H9 (cell line): Measurements from ENCODE around the gene SRGAP1. TPM values are rescaled to one million over a fixed set of nuclear protein-coding genes. Genes with fewer than 3 reads are reported as not detected.

Experiments
- DNase-seq: peaks from one replicate; pipeline ENCODE4 v3.0.0-alpha.2; 2017
- H2AFZ ChIP-seq: one replicate; pipeline ENCODE4 v1.6.1; 2013; ENCODE audit warnings: mild to moderate bottlenecking, low read length, control low read depth, moderate library complexity
- H2AK5ac ChIP-seq: 2 replicates; pipeline ENCODE4 v1.6.1; 2013; ENCODE audit warnings: low read length, control low read depth, mixed read lengths; ENCODE audit not compliant: insufficient read length
- H2BK120ac ChIP-seq: one replicate; pipeline ENCODE4 v1.6.1; 2013; ENCODE audit warnings: low read depth, mild to moderate bottlenecking, low read length, control low read depth, inconsistent platforms; ENCODE audit not compliant: poor library complexity, severe bottlenecking
- H2BK12ac ChIP-seq: 2 replicates; pipeline ENCODE4 v1.6.1; 2013; ENCODE audit warnings: low read length, control low read depth, mixed read lengths, low read depth; ENCODE audit not compliant: insufficient read length
- H2BK15ac ChIP-seq: 2 replicates; pipeline ENCODE4 v1.6.1; 2013; ENCODE audit warnings: low read depth, low read length, control low read depth
- H2BK20ac ChIP-seq: one replicate; pipeline ENCODE4 v1.6.1; 2013; ENCODE audit warnings: low read depth, mild to moderate bottlenecking, low read length, control low read depth, inconsistent platforms; ENCODE audit not compliant: poor library complexity, severe bottlenecking
- H2BK5ac ChIP-seq: 2 replicates; pipeline ENCODE4 v1.6.1; 2013; ENCODE audit warnings: low read length, control low read depth, mixed read lengths; ENCODE audit not compliant: insufficient read length
- H3K14ac ChIP-seq: 2 replicates; pipeline ENCODE4 v1.6.1; 2013; ENCODE audit warnings: low read length, control low read depth; ENCODE audit not compliant: insufficient read depth
- H3K18ac ChIP-seq: 2 replicates; pipeline ENCODE4 v1.6.1; 2013; ENCODE audit warnings: low read depth, mild to moderate bottlenecking, mixed read lengths, low read length, control low read depth; ENCODE audit not compliant: insufficient read length
- H3K23ac ChIP-seq: 2 replicates; pipeline ENCODE4 v1.6.1; 2013; ENCODE audit warnings: low read length, control low read depth, mixed read lengths, low read depth; ENCODE audit not compliant: insufficient read length
- H3K23me2 ChIP-seq: 2 replicates; pipeline ENCODE4 v1.6.1; 2013; ENCODE audit warnings: low read depth, mild to moderate bottlenecking, mixed read lengths, low read length, control low read depth; ENCODE audit not compliant: insufficient read length, poor library complexity, severe bottlenecking
- H3K27ac ChIP-seq: 2 replicates; pipeline ENCODE4 v1.5.1; 2013; ENCODE audit warnings: low read length, control low read depth, mixed read lengths, low read depth; ENCODE audit not compliant: insufficient read length
- H3K27me3 ChIP-seq: 2 replicates; pipeline ENCODE4 v1.6.1; 2013; ENCODE audit warnings: low read length, control low read depth, inconsistent platforms; ENCODE audit not compliant: insufficient read depth
- H3K4ac ChIP-seq: 2 replicates; pipeline ENCODE4 v1.6.1; 2013; ENCODE audit warnings: low read depth, mild to moderate bottlenecking, control low read depth, inconsistent platforms, low read length, moderate library complexity
- H3K4me1 ChIP-seq: 2 replicates; pipeline ENCODE4 v1.6.1; 2013; ENCODE audit warnings: low read length, control low read depth, inconsistent platforms; ENCODE audit not compliant: insufficient read depth
- H3K4me2 ChIP-seq: 2 replicates; pipeline ENCODE4 v1.6.1; 2013; ENCODE audit warnings: low read length, control low read depth, mixed read lengths; ENCODE audit not compliant: insufficient read length, insufficient read depth
- H3K56ac ChIP-seq: 2 replicates; pipeline ENCODE4 v1.6.1; 2013; ENCODE audit warnings: low read depth, mild to moderate bottlenecking, mixed read lengths, low read length, control low read depth; ENCODE audit not compliant: insufficient read length
- H3K79me1 ChIP-seq: 2 replicates; pipeline ENCODE4 v1.6.1; 2013; ENCODE audit warnings: low read depth, mild to moderate bottlenecking, moderate library complexity, low read length, control low read depth, inconsistent platforms; ENCODE audit not compliant: insufficient read depth, poor library complexity, severe bottlenecking
- H3K79me2 ChIP-seq: 2 replicates; pipeline ENCODE4 v1.6.1; 2013; ENCODE audit warnings: low read length, control low read depth, inconsistent platforms; ENCODE audit not compliant: insufficient read depth
- H3K9ac ChIP-seq: 2 replicates; pipeline ENCODE4 v1.6.1; 2013; ENCODE audit warnings: low read length, control low read depth, mixed read lengths; ENCODE audit not compliant: insufficient read length; ENCODE audit errors: extremely low read depth
- H3K9me3 ChIP-seq: one replicate; pipeline ENCODE4 v1.6.1; 2013; ENCODE audit warnings: low read depth, low read length, inconsistent platforms; ENCODE audit not compliant: control insufficient read depth
- H3T11ph ChIP-seq: one replicate; pipeline ENCODE4 v1.6.1; 2013; ENCODE audit warnings: mild to moderate bottlenecking, low read length, control low read depth, inconsistent platforms
- H4K20me1 ChIP-seq: one replicate; pipeline ENCODE4 v1.6.1; 2013; ENCODE audit not compliant: control insufficient read depth, insufficient read length, insufficient read depth
- H4K5ac ChIP-seq: 2 replicates; pipeline ENCODE4 v1.6.1; 2013; ENCODE audit warnings: low read depth, mild to moderate bottlenecking, mixed read lengths, low read length, control low read depth; ENCODE audit not compliant: insufficient read length
- H4K8ac ChIP-seq: replicated peaks from 2 replicates; pipeline ENCODE4 v1.6.1; 2013; ENCODE audit warnings: low read length, control low read depth, mixed read lengths, low read depth; ENCODE audit not compliant: insufficient read length
- H4K91ac ChIP-seq: 2 replicates; pipeline ENCODE4 v1.6.1; 2013; ENCODE audit warnings: low read depth, mild to moderate bottlenecking, moderate library complexity, mixed read lengths, low read length, control low read depth; ENCODE audit not compliant: insufficient read length
- H3K27ac Mint-ChIP-seq, 3 experiments: 2 replicates in 2 of 3; 3 replicates in 1 of 3; pipeline ENCODE4 v1.8.0; 2020 to 2021; ENCODE audit warnings: mixed read lengths in 3 of 3, mild to moderate bottlenecking in 1 of 3, moderate library complexity in 1 of 3
- H3K27me3 Mint-ChIP-seq: 2 replicates; pipeline ENCODE4 v1.8.0; 2021; ENCODE audit warnings: low read depth, mild to moderate bottlenecking, moderate library complexity, mixed read lengths
- H3K36me3 Mint-ChIP-seq, 3 experiments: 2 replicates in 2 of 3; 3 replicates in 1 of 3; pipeline ENCODE4 v1.8.0; 2020 to 2021; ENCODE audit warnings: low read depth in 3 of 3, mixed read lengths in 3 of 3; ENCODE audit not compliant: insufficient read depth in 1 of 3
- H3K4me1 Mint-ChIP-seq, 2 experiments: 2 replicates each; pipeline ENCODE4 v1.8.0; 2020; ENCODE audit warnings: mixed read lengths in 2 of 2
- H3K4me3 Mint-ChIP-seq, 2 experiments: 2 replicates in 1 of 2; 3 replicates in 1 of 2; pipeline ENCODE4 v1.8.0; 2020 to 2021; ENCODE audit warnings: mild to moderate bottlenecking in 2 of 2, mixed read lengths in 2 of 2, moderate library complexity in 1 of 2
- H3K9me3 Mint-ChIP-seq, 2 experiments: 2 replicates in 1 of 2; 3 replicates in 1 of 2; pipeline ENCODE4 v1.8.0; 2020; ENCODE audit warnings: mild to moderate bottlenecking in 2 of 2, mixed read lengths in 2 of 2, moderate library complexity in 1 of 2
- CTCF ChIP-seq: fragments of 200-600 bp; sonication (generic); conservative IDR thresholded peaks from 3 replicates; pipeline ENCODE4 v1.8.0; 2021; ENCODE audit warnings: antibody characterized with exemption, mild to moderate bottlenecking
- WGBS: extraction: QIAGEN DNeasy Blood & Tissue Kit; methylation state at CpG from one replicate; pipeline ENCODE4 v1.1.7; 2013; ENCODE audit warnings: missing lambda C conversion rate, low lambda C conversion rate, mixed read lengths; ENCODE audit not compliant: insufficient read length; ENCODE audit errors: extremely low coverage; 5-methylcytosine and 5-hydroxymethylcytosine counted together
- total RNA-seq: library from RNA; stranded (reverse); gene quantifications from 2 replicates; pipeline ENCODE4 v1.2.1, GENCODE V29; 2021

Gene SRGAP1
- total RNA-seq, 1 experiment from 2014 or later = 4.8 TPM

GRCh38 chr12:64139021-64139420, 294.5 kb downstream of the SRGAP1 start:
- Mint-ChIP-seq H3K4me1 (no peaks in the 10 kb centered on the region), H3K36me3 (peaks cover 20 to 21% (median 21%) of the 10 kb centered on the region in 3 experiments), H3K4me3 (no peak overlapping the region), H3K27ac (no peak overlapping the region), H3K27me3 (no peaks in the 10 kb centered on the region), H3K9me3 (peaks cover 7 to 10% of the 10 kb centered on the region in 2 experiments; a peak in 4 of 5 replicates)
- no peaks in the 10 kb centered on the region for H3K27me3 ChIP-seq
- no peak for DNase-seq
- H4K20me1 ChIP-seq = no peaks in the 10 kb centered on the region
- H4K5ac ChIP-seq = no peak overlapping the region
- no peak overlapping the region for H2BK120ac ChIP-seq
- no peaks in the 10 kb centered on the region for H3K9me3 ChIP-seq
- H2AFZ ChIP-seq = no peak overlapping the region
- no peak overlapping the region for H2BK15ac ChIP-seq
- H3K9ac ChIP-seq = no peak overlapping the region
- WGBS = no CpG with 5 or more reads among the region's 1 CpG
- no peak overlapping the region for H2AK5ac ChIP-seq
- H2BK20ac ChIP-seq = no peak overlapping the region
- no peak overlapping the region for H4K91ac ChIP-seq
- no peak overlapping the region for H2BK5ac ChIP-seq
- H3K56ac ChIP-seq = no peak overlapping the region
- H3K27ac ChIP-seq = no peak overlapping the region
- H3K79me2 ChIP-seq = no peaks in the 10 kb centered on the region
- no peak overlapping the region for H3K18ac ChIP-seq
- no peak for TF ChIP-seq CTCF
- H3T11ph ChIP-seq = no peak overlapping the region
- no peak overlapping the region for H3K4me2 ChIP-seq
- no peaks in the 10 kb centered on the region for H3K23me2 ChIP-seq
- H3K4ac ChIP-seq = no peak overlapping the region
- no peak overlapping the region for H2BK12ac ChIP-seq
- no peaks in the 10 kb centered on the region for H3K79me1 ChIP-seq
- H3K4me1 ChIP-seq = no peaks in the 10 kb centered on the region
- H3K23ac ChIP-seq = no peak overlapping the region
- H4K8ac ChIP-seq = no peak overlapping the region
- no peak overlapping the region for H3K14ac ChIP-seq
